ENCODE results near the gene SPTB. TPM values are rescaled to one million over a fixed set of nuclear protein-coding genes. Genes with fewer than 3 reads are reported as not detected.
A peak's percentile ranks its signal among the peaks of the same experiment; 100 is the strongest.

Gene SPTB
- total and polyA plus RNA-seq, 10 of the 15 experiments (the other 5 are each of a cell fraction or from before 2014, with no cell fraction given) = under 0.01 to 0.04 (median 0.02) TPM; not detected in 4

DNA sequence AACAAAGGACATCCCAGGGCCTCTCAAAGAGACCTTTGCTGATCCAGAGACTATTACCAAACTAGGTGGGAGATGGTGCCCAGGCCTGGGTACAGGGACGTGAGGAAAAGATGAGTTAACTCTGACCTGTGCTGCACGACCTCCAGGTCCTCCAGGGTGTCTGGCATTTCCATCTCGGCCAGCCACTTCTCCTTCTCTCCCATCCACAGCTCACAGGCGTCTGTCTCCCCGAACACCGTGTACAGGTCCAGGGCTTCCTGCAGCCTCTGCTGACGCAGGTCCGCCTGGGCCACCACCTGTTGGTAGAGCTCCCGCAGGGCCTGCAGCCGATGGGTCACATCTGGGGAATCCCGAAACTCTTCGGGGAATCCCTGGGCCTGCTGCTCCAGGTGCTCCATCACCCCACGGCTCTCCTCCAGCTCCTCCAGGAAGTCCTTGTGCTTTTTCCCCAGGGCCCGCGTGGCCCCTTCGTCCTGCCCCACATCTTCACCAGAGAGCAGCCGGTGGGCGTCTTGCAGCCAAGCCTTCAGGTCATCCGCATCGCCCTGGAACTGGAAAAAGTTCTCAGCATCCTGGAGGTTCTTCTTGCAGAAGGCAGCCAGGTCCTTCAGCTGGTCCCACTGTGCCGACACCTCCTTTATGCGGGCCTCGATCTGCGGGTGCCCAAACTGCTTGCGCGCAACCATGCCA lies 86.7 kb downstream of the SPTB start:
- H3K79me2 ChIP-seq (ENCODE audit: control insufficient read depth, insufficient read depth, low read length) = no peaks in the 10 kb centered on the region
- no peaks in the 10 kb centered on the region; a peak in 2 of 4 replicates for H3K27me3 ChIP-seq (replicated peaks in 1 of 2; ENCODE audit: control insufficient read depth in 2 of 2, insufficient read depth in 2 of 2, low read length in 1 of 2)
- no peak overlapping the region for H3K4me3 ChIP-seq
- in situ Hi-C loops (cut with MboI) (no loop called here), intact Hi-C loops (cut with micrococcal nuclease; ENCODE audit: unreplicated experiment) (no loop called here)
- TF ChIP-seq WRNIP1 (IDR thresholded peaks at IDR 0.05; ENCODE audit: borderline replicate concordance, low read depth, low read length) (no peak), CBFB (IDR thresholded peaks at IDR 0.05; ENCODE audit: low read depth) (no peak), POLR2AphosphoS5 (IDR thresholded peaks at IDR 0.05; ENCODE audit: low read length) (no peak), BCL11A (IDR thresholded peaks at IDR 0.05; ENCODE audit: low read depth, low read length) (no peak), HDAC2 (IDR thresholded peaks at IDR 0.05) (no peak), GABPA (IDR thresholded peaks at IDR 0.05; ENCODE audit: low read depth) (no peak), NFYA (IDR thresholded peaks at IDR 0.05; ENCODE audit: borderline replicate concordance, low read depth, low read length) (no peak), SMAD5 (IDR thresholded peaks at IDR 0.05; ENCODE audit: low read depth) (no peak), TCF12 (IDR thresholded peaks at IDR 0.05; ENCODE audit: low read depth, low read length) (no peak), JUNB (IDR thresholded peaks at IDR 0.05) (no peak), ZNF274 (IDR thresholded peaks at IDR 0.05; ENCODE audit: insufficient read depth, insufficient read length) (no peak), ATF7 (IDR thresholded peaks at IDR 0.05; ENCODE audit: low read depth) (no peak)
- H4K20me1 ChIP-seq (ENCODE audit: control insufficient read depth, insufficient read depth) = no peaks in the 10 kb centered on the region
- POLR2A ChIA-PET = interaction anchor here (0.6 kb wide), 1 partner anchor 111 kb away, joined by 3 read pairs; no protein-coding TSS in a partner anchor
- 48% methylated on average over 26 of the region's 26 CpGs for WGBS (ENCODE audit: insufficient coverage, insufficient replicate concordance, low lambda C conversion rate, missing lambda C conversion rate)
- H3K27ac ChIP-seq (ENCODE audit: control insufficient read depth, insufficient read depth) = no peak overlapping the region
- no peak for FAIRE-seq
- H3K9ac ChIP-seq (ENCODE audit: control insufficient read depth, insufficient read depth, low read length) = no peak overlapping the region
- CTCF ChIA-PET = interaction anchor here (0.8 to 0.9 kb wide), 2 partner anchors 124 to 156 kb away, joined by 3 read pairs; no protein-coding TSS in a partner anchor
- RAD21 ChIA-PET (ENCODE audit: unreplicated experiment) = no interaction called here
- BruUV-seq (replicated peaks) = no TSS peak
- H3K4me1 ChIP-seq (ENCODE audit: control insufficient read depth, insufficient read depth, low read length) = no peaks in the 10 kb centered on the region
- H2AFZ ChIP-seq (ENCODE audit: control insufficient read depth, low read depth, low read length) = no peak overlapping the region
- peak; percentile 54 for ATAC-seq
- SMC1A ChIA-PET (ENCODE audit: uncharacterized antibody, unreplicated experiment) = no interaction called here
- no peak for DNase-seq (ENCODE audit: low read depth, low spot score)
- no peaks in the 10 kb centered on the region for H3K9me3 ChIP-seq (replicated peaks; ENCODE audit: control insufficient read depth, insufficient read depth, low read length)
- no peaks in the 10 kb centered on the region for H3K36me3 ChIP-seq (ENCODE audit: control insufficient read depth in 2 of 2, insufficient read depth in 2 of 2, low read length in 1 of 2)
- no peak overlapping the region for H3K4me2 ChIP-seq (ENCODE audit: control insufficient read depth, insufficient read depth)
